HG03378 (cell line): ENCODE measurements around the gene ST3GAL2.
"Not testable (repeated sequence)": the region's sequence is repeated elsewhere in the genome, so short reads cannot be mapped to it uniquely, and the experiment has no call there.

Experiments
- ATAC-seq: cut with Tn5 transposase; IDR thresholded peaks from one replicate; pipeline ENCODE4 v1.9.1; 2021; ENCODE audit warnings: mild to moderate bottlenecking, moderate library complexity; ENCODE audit not compliant: unreplicated experiment

The ST3GAL2 gene

GRCh38 chr16:70391881-70392481, 46.9 kb downstream of the ST3GAL2 start:
- no peak for ATAC-seq

DNA sequence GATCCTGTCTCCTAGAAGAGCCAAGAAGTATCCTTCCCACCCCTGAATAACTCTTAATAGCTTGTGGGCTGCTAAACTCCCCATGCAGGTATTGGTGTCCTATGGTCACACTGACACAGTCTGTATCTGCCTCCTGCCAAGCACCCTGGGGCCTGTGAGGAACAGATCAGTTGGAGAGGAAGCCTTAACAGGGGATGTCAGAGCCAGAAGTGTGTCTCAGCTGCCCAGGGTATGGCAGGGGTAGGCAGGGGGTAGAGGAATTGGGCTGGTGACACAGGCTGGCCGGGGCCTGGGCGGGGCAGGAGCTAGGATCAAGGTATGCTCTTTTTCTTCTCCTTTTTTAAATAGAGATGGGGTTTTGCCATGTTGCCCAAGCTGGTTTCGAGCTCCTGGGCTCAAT, 47.5 kb downstream of the ST3GAL2 start:
- ATAC-seq: no peak

- no peak for ATAC-seq
Observed at GRCh38 chr16:70390774-70391173, 48.1 kb downstream of the ST3GAL2 start.

- ATAC-seq: no peak
Observed at GRCh38 chr16:70388006-70388680, 50.8 kb downstream of the ST3GAL2 start.

- ATAC-seq: not testable (repeated sequence)
Observed at GRCh38 chr16:70386289-70386986, 52.5 kb downstream of the ST3GAL2 start.

- no peak for ATAC-seq
Observed at GRCh38 chr16:70383421-70383960, 55.4 kb downstream of the ST3GAL2 start.

DNA sequence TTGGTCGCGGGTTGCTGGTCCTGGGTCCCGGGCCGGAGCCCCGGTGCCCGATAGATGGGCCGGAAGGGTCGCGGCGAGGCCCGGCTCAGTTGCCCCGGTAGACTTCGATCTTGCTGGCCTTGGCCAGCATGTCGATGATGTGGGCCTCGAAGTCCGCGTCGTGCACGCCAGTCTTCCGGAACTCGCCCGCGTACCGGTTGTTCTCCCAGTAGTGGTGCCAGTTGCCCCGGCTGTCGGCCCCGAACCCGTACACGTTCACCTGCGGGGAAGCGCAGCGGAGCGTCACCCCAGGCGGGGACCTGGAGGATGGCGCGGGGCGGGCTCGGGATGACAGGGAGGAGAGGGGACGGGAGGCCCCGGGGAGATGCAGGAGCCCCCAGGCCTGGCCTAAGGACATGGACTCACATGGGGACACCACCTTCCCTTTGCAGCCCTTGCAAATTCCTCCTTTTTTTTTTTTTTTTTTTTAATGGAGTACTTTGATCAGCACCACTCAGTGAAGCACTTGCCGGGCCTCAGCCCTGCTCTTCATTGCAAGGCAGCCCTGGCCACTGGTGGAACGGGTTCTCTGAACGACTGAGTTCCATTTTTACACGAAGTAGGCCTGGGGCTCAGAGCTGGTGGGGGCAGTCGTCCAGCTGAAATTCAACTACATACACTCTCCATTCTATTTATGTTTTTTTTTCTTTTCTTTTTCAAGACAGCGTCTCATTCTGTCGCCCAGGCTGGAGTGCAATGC, 57.1 kb downstream of the ST3GAL2 start:
- no peak for ATAC-seq

GRCh38 chr16:70380919-70381603, 57.8 kb downstream of the ST3GAL2 start:
- ATAC-seq: peak; percentile 89

GRCh38 chr16:70380248-70380918, 58.5 kb downstream of the ST3GAL2 start:
- peak; percentile 6 for ATAC-seq

DNA sequence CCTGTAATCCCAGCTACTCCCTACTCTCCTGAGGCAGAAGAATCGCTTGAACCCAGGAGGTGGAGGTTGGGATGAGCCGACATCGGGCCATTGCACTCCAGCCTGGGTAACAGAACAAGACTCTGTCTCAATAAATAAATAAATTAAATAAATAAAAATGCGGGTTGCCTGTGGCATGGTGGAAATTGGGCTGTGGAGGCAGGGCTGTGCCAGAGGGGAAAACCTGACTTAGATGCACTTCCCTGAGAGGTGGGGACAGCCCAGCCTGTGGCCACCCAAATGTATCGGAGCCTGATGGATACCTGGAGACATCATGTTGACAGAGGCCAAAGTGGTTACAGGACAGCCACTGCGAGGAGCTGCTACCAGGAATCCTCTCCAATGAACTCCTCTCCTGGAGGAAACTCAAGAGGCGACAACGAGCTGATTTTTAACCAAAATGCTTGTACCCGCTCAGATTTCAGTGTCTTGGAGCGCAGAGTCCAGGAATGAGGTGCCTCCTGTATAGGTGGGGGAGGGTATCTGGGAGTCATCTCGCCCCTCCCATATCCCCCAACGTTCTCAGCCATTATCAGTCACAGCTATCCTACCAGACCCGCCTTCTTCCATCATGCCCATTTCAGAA, 59.9 kb downstream of the ST3GAL2 start:
- ATAC-seq: no peak

- ATAC-seq: no peak
Observed at GRCh38 chr16:70377782-70378181, 61.1 kb downstream of the ST3GAL2 start.

- no peak for ATAC-seq
Observed at GRCh38 chr16:70375636-70376611, 63.0 kb downstream of the ST3GAL2 start.

- ATAC-seq: no peak
Observed at GRCh38 chr16:70374213-70374612, 64.7 kb downstream of the ST3GAL2 start.

DNA sequence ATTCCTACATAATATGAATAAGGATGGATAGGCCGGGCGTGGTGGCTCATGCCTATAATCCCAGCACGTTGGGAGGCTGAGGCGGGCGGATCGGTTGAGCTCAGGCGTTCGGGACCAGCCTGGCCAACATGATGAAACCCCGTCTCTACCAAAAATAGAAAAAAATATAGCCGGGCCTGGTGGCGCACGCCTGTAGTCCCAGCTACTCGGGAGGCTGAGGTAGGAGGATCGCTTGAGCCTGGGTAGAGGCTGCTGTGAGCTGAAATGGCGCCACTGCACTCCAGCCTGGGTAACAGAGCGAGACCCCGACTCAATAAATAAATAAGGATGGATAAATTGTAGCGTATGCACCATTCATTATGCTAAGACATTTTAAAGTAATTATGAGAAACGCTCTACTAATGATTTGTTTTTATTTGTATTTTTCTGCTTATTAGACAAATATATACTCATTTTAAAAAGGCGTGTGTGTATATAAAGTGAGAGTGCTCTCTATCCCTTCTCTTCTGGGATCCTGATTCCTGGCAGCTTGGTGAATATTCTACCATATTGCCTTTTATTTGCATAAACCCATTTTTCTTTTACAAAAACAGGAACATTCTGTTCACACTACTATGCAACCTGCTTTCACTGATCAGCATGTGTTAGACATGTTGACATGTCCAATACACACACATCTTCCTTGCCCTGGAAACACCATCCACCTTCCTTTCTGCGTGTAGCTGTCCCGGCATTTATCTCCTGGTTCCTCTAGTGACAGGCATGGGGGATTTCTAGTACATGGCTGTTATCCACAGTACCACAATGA, 65.8 kb downstream of the ST3GAL2 start:
- no peak for ATAC-seq

- no peak for ATAC-seq
Observed at GRCh38 chr16:70370924-70371323, 68.0 kb downstream of the ST3GAL2 start.

DNA sequence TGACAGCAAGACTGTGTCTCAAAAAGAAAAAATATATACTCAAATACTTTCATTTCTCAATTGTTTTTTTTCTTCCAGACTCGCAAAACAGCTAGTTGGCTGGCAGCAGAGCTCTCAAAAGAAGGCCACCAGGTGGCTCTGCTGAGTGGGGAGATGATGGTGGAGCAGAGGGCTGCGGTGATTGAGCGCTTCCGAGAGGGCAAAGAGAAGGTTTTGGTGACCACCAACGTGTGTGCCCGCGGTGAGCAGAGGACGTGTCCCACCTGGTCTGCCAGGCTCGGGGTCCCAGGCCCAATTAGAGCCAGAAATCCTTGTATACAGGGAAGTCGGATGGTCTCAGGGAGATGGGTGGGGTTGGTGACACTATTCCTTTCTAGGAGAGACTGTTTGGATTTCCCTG, 68.8 kb downstream of the ST3GAL2 start:
- not testable (repeated sequence) for ATAC-seq

DNA sequence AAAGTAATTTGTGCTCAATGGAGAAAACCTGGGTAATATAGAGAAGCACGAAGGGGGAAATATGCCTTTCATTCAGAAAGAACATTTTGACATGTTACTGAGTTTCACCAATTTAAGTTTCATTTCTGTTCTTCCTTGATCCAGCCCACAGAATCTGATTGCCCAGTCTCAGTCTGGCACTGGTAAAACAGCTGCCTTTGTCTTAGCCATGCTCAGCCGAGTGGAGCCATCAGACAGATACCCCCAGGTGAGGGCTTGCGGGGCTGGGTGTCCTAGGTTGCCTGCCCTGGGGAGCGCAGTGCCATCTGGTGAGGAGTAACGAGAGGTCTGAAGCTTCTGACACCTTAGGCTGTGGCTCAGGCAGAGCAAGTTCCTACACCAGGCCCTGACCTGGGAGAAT, 74.5 kb downstream of the ST3GAL2 start:
- ATAC-seq: no peak

GRCh38 chr16:70359552-70359951, 79.3 kb downstream of the ST3GAL2 start:
- no peak for ATAC-seq
